CD4-positive, alpha-beta T cell (primary cell): ENCODE results near the gene NHS. TPM values are rescaled to one million over a fixed set of nuclear protein-coding genes. Genes with fewer than 3 reads are reported as not detected.

Source experiments
- ATAC-seq: fragments of 200-7000 bp; cut with Tn5 transposase; one replicate; pipeline ENCODE4 v1.10.0; 2022; ENCODE audit warnings: mild to moderate bottlenecking; ENCODE audit not compliant: poor library complexity
- CTCF ChIA-PET: fragments of 350-600 bp; sonication (Branson Sonifier 250); formaldehyde crosslinking; loops from one replicate; lab custom pipeline; 2021; ENCODE audit warnings: antibody characterized with exemption, inconsistent platforms; lab: Charles Lee
- POLR2A ChIA-PET: fragments of 350-600 bp; sonication (Branson Sonifier 250); formaldehyde crosslinking; loops from one replicate; lab custom pipeline; 2021; ENCODE audit warnings: antibody characterized with exemption, inconsistent platforms; lab: Charles Lee
- DNase-seq, 14 experiments: peaks; one replicate each; pipeline ENCODE4 v3.0.0-alpha.2; 2013 to 2020; ENCODE audit warnings: mixed read lengths in 2 of 14
- H3K27ac ChIP-seq, 2 donors: one replicate each; pipeline versions ENCODE4 v1.5.1 to v1.7.0; 2013; ENCODE audit warnings: low read length in 2 of 2, low read depth in 1 of 2, mild to moderate bottlenecking in 1 of 2
- H3K27me3 ChIP-seq, 2 experiments: 1 replicate in 1 of 2; 2 replicates in 1 of 2; pipeline versions ENCODE4 v1.6.1 to v1.7.0; 2013; ENCODE audit warnings: low read length in 2 of 2, control low read depth in 1 of 2, mild to moderate bottlenecking in 1 of 2, moderate library complexity in 1 of 2; ENCODE audit not compliant: insufficient read depth in 2 of 2, control insufficient read depth in 1 of 2
- H3K36me3 ChIP-seq: one replicate; pipeline ENCODE4 v1.6.1; 2013; ENCODE audit warnings: low read length, control low read depth; ENCODE audit not compliant: insufficient read depth
- H3K4me1 ChIP-seq: one replicate; pipeline ENCODE4 v1.6.1; 2013; ENCODE audit warnings: low read length, control low read depth; ENCODE audit not compliant: insufficient read depth
- H3K4me3 ChIP-seq: one replicate; pipeline ENCODE4 v1.5.1; 2013; ENCODE audit warnings: mild to moderate bottlenecking, low read length, moderate library complexity
- H3K9me3 ChIP-seq, 2 experiments: 1 replicate in 1 of 2; 2 replicates in 1 of 2; pipeline versions ENCODE4 v1.6.1 to v1.7.0; 2013; ENCODE audit warnings: low read length in 2 of 2, mild to moderate bottlenecking in 2 of 2, control low read depth in 1 of 2, moderate library complexity in 1 of 2; ENCODE audit not compliant: control insufficient read depth in 1 of 2, insufficient read depth in 1 of 2
- H3K27ac Mint-ChIP-seq: one replicate; pipeline ENCODE4 v1.8.0; 2020; ENCODE audit warnings: mixed read lengths
- H3K27me3 Mint-ChIP-seq: one replicate; pipeline ENCODE4 v1.8.0; 2021; ENCODE audit warnings: mixed read lengths
- H3K36me3 Mint-ChIP-seq: one replicate; pipeline ENCODE4 v1.8.0; 2021; ENCODE audit warnings: low read depth, mixed read lengths
- H3K4me1 Mint-ChIP-seq: one replicate; pipeline ENCODE4 v1.8.0; 2021; ENCODE audit warnings: low read depth, mixed read lengths
- H3K4me3 Mint-ChIP-seq: one replicate; pipeline ENCODE4 v1.8.0; 2020; ENCODE audit warnings: mild to moderate bottlenecking, mixed read lengths
- H3K9me3 Mint-ChIP-seq: one replicate; pipeline ENCODE4 v1.8.0; 2020; ENCODE audit warnings: mixed read lengths
- intact Hi-C, 2 experiments: fragments of 100-400 bp; cut with DNase I in 1 of 2; cut with micrococcal nuclease in 1 of 2; formaldehyde crosslinking; loops; one replicate each; pipeline versions ENCODE4 v1.15.1 to v1.9.0; 2023 to 2025; cut with DNase I, micrococcal nuclease
- total RNA-seq, 174 experiments: library from RNA in 2 of 174; stranded (reverse) in 2 of 174; gene quantifications; one replicate each; pipeline ENCODE4 v1.2.3 and lab custom pipeline; 2021 to 2026
- TF ChIP-seq, protein P1 (sequence below): fragments of 200-600 bp; IDR thresholded peaks from one replicate; pipeline ENCODE4 v1.8.0; 2022; ENCODE audit warnings: antibody characterized with exemption, mild to moderate bottlenecking

The NHS gene
- total RNA-seq, 2 experiments from 2014 or later = 0.36 to 0.53 TPM

DNA sequence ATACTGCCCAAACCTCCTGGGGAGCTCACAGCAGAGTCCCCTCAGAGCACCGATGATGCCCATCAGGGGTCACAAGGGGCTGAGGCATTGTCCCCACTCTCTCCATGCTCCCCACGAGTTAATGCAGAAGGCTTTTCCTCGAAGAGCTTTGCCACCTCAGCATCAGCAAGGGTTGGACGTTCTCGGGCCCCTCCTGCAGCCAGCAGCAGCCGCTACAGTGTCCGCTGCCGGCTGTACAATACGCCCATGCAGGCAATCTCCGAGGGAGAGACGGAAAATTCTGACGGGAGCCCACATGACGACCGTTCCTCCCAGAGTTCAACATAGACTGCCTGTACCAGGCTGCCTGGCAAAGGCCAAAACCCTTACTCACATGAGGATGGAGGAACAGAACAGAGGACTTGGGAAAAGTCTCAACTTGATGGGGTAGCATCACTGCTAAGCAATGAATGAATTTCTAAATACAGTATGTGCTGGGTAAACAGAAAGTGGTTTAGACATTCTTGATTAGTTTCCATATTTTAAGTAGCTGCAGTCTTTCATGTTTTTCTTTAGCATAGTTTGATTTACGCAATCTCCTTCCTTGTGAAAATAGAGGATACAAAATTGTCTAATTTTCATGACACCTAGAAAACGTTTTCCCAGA, 357.3 kb downstream of the NHS start:
- ATAC-seq (no peak), DNase-seq (no peak)
- H3K9me3 Mint-ChIP-seq = no peaks in the 10 kb centered on the region
- intact Hi-C loops = loop anchor here in 1 of 2 experiments (10.0 kb wide), 2 partner anchors 1253 to 1613 kb away; partner anchors contain the start of genes PDHA1 and PHKA2
- no peak overlapping the region for H3K27ac Mint-ChIP-seq
- peaks cover 5% of the 10 kb centered on the region for H3K4me1 Mint-ChIP-seq
- TF ChIP-seq, protein P1, sequence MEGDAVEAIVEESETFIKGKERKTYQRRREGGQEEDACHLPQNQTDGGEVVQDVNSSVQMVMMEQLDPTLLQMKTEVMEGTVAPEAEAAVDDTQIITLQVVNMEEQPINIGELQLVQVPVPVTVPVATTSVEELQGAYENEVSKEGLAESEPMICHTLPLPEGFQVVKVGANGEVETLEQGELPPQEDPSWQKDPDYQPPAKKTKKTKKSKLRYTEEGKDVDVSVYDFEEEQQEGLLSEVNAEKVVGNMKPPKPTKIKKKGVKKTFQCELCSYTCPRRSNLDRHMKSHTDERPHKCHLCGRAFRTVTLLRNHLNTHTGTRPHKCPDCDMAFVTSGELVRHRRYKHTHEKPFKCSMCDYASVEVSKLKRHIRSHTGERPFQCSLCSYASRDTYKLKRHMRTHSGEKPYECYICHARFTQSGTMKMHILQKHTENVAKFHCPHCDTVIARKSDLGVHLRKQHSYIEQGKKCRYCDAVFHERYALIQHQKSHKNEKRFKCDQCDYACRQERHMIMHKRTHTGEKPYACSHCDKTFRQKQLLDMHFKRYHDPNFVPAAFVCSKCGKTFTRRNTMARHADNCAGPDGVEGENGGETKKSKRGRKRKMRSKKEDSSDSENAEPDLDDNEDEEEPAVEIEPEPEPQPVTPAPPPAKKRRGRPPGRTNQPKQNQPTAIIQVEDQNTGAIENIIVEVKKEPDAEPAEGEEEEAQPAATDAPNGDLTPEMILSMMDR = no peak
- H3K4me1 ChIP-seq = peaks cover 6% of the 10 kb centered on the region
- H3K4me3 Mint-ChIP-seq = no peak overlapping the region
- no peak overlapping the region for H3K4me3 ChIP-seq
- no peaks in the 10 kb centered on the region for H3K27me3 ChIP-seq
- H3K27me3 Mint-ChIP-seq = no peaks in the 10 kb centered on the region
- no peak overlapping the region for H3K27ac ChIP-seq
- ChIA-PET CTCF (no interaction called here), POLR2A (no interaction called here)
- H3K36me3 Mint-ChIP-seq = peaks cover 3% of the 10 kb centered on the region
- H3K36me3 ChIP-seq = no peaks in the 10 kb centered on the region
- H3K9me3 ChIP-seq = no peaks in the 10 kb centered on the region

DNA sequence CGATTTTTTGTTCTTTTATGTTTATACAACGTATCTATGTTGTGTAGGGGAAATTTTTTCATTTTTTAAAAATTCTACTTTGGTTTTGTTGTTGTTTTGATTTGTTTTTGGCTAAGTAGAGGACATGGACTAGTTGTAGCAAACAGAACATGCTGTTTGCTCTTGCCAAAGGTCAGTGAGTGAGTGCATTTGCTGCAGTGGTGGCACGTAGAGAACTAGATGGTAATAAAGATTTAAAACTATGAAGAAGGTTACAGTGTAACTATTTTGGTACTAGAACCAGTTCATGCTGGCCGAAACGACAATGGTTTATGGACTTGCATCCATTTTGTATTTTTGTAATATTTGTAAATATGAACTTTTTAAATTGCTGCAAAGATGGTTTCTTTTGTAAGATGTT, 360.4 kb downstream of the NHS start:
- ChIA-PET CTCF (no interaction called here), POLR2A (no interaction called here)
- Histone ChIP-seq H3K4me1 (peaks cover 11% of the 10 kb centered on the region), H3K9me3 (no peaks in the 10 kb centered on the region), H3K27me3 (no peaks in the 10 kb centered on the region), H3K36me3 (no peaks in the 10 kb centered on the region), H3K4me3 (no peak overlapping the region), H3K27ac (no peak overlapping the region)
- TF ChIP-seq, protein P1 = no peak
- Mint-ChIP-seq H3K27me3 (no peaks in the 10 kb centered on the region), H3K9me3 (no peaks in the 10 kb centered on the region), H3K27ac (peak overlapping the region; percentile 30), H3K36me3 (peaks cover 14% of the 10 kb centered on the region), H3K4me1 (peaks cover 29% of the 10 kb centered on the region), H3K4me3 (peak overlapping the region; percentile 38)
- intact Hi-C loops = loop anchor here (5.0 to 10.0 kb wide), 4 partner anchors 848 to 1609 kb away; partner anchors contain the start of genes PDHA1 (in 2 of the 2) and PHKA2 (in 1 of the 2)
- DNase-seq (no peak), ATAC-seq (no peak)

DNA sequence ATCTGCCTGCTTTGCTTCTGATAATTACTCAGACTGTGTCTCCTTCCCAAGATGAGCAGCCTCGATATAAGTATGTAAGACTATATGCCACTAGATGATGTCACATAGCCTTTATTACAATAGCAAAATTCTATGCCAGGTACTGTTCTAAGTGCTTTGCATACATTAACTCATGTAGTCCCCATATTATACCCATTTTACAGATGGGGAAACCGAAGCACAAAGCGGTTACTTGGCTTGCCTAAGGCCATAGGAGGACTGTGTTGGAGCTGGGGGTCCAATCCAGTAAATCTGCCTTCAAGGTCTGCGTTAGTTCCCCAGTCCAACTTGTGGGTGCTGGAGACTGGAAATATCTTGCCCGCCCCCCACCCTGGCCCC, 361.5 kb downstream of the NHS start:
- H3K27ac Mint-ChIP-seq = peak overlapping the region; percentile 89
- Histone ChIP-seq H3K27me3 (peaks cover 0 to 2% of the 10 kb centered on the region in 2 experiments), H3K4me3 (peak overlapping the region; percentile 69), H3K4me1 (peaks cover 11% of the 10 kb centered on the region), H3K27ac (peak overlapping the region; percentile 57 to 96), H3K36me3 (no peaks in the 10 kb centered on the region), H3K9me3 (no peaks in the 10 kb centered on the region)
- H3K9me3 Mint-ChIP-seq = no peaks in the 10 kb centered on the region
- ATAC-seq (no peak), DNase-seq (no peak)
- H3K36me3 Mint-ChIP-seq = peaks cover 14% of the 10 kb centered on the region
- POLR2A ChIA-PET = interaction anchor here (0.6 to 1.8 kb wide), 2 partner anchors 251 to 619 kb away, joined by 3 to 9 read pairs; no protein-coding TSS in a partner anchor
- CTCF ChIA-PET = no interaction called here
- TF ChIP-seq, protein P1 = no peak
- intact Hi-C loops = loop anchor here (2.0 to 10.0 kb wide), 5 partner anchors 688 to 1608 kb away; partner anchors contain the start of genes PDHA1 (in 2 of the 2), CDKL5 (in 1 of the 2) and PHKA2 (in 1 of the 2)
- H3K27me3 Mint-ChIP-seq = no peaks in the 10 kb centered on the region
- H3K4me1 Mint-ChIP-seq = peaks cover 40% of the 10 kb centered on the region
- peak overlapping the region; percentile 92 for H3K4me3 Mint-ChIP-seq
